C4-2B (cell line): ENCODE results near the gene CSNK1D.
A peak's percentile ranks its signal among the peaks of the same experiment; 100 is the strongest.

Experiments
- H3K27ac ChIP-seq: fragments of 450-650 bp; 2 replicates; pipeline ENCODE4 v1.5.1; 2017
- ZFX ChIP-seq: fragments of 450-650 bp; IDR thresholded peaks from 2 replicates; pipeline ENCODE4 v1.6.1; 2017
- TF ChIP-seq, protein P1 (sequence below): fragments of 450-650 bp; conservative IDR thresholded peaks from 2 replicates; pipeline ENCODE4 v1.5.1; 2017; ENCODE audit warnings: mild to moderate bottlenecking

Gene CSNK1D

DNA sequence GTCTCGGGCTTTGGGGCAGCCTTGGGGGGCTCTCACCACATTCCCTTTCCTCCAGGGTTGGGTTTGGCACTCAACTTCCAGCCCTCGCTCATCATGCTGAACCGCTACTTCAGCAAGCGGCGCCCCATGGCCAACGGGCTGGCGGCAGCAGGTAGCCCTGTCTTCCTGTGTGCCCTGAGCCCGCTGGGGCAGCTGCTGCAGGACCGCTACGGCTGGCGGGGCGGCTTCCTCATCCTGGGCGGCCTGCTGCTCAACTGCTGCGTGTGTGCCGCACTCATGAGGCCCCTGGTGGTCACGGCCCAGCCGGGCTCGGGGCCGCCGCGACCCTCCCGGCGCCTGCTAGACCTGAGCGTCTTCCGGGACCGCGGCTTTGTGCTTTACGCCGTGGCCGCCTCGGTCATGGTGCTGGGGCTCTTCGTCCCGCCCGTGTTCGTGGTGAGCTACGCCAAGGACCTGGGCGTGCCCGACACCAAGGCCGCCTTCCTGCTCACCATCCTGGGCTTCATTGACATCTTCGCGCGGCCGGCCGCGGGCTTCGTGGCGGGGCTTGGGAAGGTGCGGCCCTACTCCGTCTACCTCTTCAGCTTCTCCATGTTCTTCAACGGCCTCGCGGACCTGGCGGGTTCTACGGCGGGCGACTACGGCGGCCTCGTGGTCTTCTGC, 36.3 kb downstream of the CSNK1D start:
- no peak for TF ChIP-seq ZFX
- TF ChIP-seq, protein P1, sequence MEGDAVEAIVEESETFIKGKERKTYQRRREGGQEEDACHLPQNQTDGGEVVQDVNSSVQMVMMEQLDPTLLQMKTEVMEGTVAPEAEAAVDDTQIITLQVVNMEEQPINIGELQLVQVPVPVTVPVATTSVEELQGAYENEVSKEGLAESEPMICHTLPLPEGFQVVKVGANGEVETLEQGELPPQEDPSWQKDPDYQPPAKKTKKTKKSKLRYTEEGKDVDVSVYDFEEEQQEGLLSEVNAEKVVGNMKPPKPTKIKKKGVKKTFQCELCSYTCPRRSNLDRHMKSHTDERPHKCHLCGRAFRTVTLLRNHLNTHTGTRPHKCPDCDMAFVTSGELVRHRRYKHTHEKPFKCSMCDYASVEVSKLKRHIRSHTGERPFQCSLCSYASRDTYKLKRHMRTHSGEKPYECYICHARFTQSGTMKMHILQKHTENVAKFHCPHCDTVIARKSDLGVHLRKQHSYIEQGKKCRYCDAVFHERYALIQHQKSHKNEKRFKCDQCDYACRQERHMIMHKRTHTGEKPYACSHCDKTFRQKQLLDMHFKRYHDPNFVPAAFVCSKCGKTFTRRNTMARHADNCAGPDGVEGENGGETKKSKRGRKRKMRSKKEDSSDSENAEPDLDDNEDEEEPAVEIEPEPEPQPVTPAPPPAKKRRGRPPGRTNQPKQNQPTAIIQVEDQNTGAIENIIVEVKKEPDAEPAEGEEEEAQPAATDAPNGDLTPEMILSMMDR = no peak
- peak overlapping the region; percentile 95; the same call in 1 of the 2 replicates for H3K27ac ChIP-seq

DNA sequence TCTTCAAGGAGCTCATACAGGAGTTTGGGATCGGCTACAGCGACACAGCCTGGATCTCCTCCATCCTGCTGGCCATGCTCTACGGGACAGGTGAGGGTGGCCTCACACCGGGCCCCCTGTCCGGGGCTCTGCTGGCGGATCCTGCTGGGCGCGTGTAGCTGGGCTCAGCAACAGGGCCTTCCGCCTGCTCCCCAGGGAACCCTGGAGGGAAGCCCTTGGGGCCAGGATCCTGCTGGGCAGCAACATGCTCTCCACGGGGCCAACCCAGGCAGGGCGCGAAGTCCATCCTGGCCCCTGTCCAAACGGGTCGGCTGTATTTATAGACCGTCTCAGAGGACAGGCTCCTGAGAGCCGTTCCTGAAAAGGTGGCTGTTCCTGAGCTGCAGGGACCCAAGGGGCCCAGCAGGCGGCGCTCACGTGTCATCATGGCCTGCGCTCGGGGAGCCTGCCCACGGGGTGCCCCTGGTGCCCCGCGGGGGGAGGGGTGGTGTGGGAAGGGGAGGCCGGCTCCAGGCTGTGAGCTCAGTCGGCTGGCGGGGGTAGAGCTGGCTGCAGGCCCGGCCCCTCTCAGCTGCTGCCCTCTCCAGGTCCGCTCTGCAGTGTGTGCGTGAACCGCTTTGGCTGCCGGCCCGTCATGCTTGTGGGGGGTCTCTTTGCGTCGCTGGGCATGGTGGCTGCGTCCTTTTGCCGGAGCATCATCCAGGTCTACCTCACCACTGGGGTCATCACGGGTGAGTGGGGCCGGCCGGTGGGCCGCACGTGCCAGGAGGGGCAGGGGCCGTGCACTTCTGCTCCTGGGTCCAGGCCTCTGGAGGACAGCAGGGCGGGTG, 37.1 kb downstream of the CSNK1D start:
- peak overlapping the region; percentile 95 for H3K27ac ChIP-seq
- peak; percentile 63; the same call in 1 of the 2 replicates for TF ChIP-seq ZFX
- TF ChIP-seq, protein P1 = peak; percentile 99

DNA sequence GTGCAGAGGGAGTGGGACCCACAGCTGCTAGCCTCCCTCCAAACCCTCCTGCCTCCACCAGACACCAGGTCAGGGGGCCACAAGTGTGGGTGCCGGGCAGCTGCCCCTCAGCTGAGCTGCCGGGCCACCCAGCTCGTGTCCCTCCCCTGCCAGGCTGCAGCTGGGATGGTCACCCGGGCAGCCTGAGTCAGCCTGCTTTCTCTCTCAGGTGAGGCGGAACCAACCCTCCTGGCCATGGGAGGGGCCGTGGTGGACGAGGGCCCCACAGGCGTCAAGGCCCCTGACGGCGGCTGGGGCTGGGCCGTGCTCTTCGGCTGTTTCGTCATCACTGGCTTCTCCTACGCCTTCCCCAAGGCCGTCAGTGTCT, 37.7 kb downstream of the CSNK1D start:
- peak overlapping the region; percentile 95 for H3K27ac ChIP-seq
- TF ChIP-seq ZFX = no peak; the same call in 1 of the 2 replicates
- TF ChIP-seq, protein P1 = no peak

DNA sequence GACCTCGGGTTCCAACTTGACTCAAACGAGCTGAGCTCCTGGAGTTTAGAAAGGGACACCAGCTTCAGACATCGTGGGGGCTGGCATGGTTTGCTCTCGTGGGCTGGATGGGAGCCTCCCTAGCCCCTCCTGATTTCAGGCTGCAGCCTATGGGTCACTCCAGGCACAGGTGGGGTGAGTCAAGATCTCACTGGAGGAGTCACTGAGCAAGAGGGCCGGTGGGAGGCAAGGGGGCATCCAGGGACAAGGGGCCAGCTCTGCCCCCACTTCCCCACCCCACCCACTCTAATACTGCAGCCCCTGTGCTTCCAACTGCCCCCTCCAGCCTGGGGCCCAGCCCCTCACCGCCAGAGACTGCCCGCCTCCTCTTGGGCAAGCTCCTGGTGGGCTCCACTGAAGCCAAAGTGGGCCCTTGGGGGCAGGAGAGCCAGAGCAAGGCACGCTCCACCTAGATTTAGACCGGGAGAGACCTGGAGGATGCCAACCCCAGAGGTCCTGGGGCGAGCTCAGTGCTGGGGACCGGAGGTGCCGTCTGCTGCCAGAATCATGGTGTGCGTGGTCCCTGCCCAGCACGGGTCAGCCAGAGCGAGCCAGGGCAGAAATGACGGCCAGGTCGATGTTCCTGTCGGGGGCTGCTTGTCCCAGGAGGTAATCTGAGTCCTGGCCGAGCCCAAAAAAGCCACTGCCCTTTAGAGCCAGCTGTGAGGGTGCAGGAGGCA, 38.3 kb downstream of the CSNK1D start:
- TF ChIP-seq, protein P1 = no peak
- TF ChIP-seq ZFX = no peak
- peak overlapping the region; percentile 95 for H3K27ac ChIP-seq

DNA sequence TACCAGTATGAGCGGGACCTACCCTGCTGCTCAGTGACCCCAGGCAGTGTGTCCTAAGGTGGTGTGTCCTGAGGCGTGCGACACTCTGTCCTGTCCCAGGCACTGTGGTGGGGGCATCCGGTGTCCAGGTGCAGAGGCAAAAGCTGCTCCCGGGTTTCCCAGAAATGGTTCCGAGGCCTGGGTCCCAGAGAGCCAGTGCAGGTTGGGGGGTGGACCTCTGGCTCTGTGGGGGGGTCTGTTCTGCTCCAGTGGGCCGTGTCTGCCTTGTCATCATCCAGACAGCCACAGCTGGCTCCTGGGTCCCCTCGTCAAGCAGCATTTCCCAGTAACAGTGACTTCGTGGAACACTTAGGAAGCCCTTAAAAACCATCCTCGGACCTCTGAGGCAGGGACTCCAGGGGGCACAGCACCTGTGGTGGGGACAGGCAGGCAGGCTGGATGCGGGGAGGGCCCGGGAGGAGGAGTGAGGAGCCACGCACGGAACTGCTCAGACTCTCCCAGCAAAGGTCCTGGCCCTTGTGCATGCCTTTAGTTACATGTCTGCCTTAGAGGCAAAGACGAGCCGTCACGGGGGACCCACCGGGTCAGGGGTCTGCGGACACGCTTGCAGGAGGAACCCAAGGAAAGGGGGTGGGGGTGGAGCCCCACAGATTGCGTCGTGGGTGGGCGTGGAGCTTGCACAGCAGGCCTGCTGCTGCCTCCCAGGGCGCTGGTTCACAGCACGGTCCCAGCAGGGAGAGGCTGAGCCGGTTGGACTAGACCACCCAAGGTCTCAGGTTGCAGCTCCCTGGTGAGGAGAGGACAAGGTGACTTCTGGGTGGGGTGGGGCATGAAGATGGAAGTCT, 39.1 kb downstream of the CSNK1D start:
- H3K27ac ChIP-seq = peak overlapping the region; percentile 95
- TF ChIP-seq, protein P1 = no peak

DNA sequence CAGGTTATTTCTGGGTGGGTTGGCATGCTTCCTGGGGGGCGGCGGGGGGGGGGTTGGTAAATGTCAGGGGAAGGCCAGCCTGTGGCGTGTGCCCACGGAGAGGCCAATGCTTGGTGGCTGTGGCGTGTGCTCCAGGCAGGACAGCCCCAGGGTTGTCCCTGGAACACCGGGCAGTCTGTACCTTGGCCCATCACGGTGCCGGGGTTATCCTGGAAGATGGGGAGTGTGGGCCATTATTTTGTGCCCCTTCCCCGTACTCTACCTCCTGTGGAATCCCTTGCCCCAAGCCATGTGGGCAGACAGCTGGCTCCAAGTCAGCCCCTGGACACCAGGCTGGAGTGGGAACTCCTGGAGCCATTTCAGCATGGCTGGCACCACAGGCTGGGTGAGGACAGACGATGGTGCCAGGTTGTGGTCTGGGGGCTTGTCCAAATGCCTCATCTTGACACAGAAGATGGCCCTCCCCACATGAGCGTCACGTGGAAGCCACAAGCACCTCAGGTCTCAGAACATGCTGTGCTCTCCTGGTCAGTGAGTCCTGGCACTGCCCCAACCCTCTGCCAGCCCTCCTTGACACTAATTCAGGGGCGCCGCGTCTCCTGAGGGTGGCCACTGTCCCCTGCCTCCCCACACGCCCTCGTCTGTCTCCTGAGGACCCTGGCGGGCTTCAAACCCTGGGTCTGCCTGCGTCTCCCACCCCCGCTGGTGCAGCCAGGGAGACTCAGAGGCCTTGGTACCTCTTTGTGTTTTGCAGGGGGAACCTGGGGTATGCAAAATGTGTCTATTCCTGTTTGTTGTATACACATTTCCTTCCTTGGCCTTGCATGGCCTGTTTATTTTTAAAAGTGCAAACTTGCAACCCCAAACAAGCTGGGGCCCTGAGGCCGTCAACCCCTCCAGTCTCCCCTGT, 40.4 kb downstream of the CSNK1D start:
- no peak for TF ChIP-seq ZFX
- TF ChIP-seq, protein P1 = no peak
- peak overlapping the region; percentile 95 for H3K27ac ChIP-seq
